ENCODE results near the gene B4GALT1.
"Not testable (repeated sequence)": the region's sequence is repeated elsewhere in the genome, so short reads cannot be mapped to it uniquely, and the experiment has no call there.

B4GALT1 gene

GRCh38 chr9:33101104-33101951 is 65.8 kb downstream of the B4GALT1 start:
- DNase-seq (ENCODE audit: low read depth), result no peak

GRCh38 chr9:33099754-33100153 is 67.4 kb downstream of the B4GALT1 start:
- DNase-seq (ENCODE audit: low read depth), result no peak

- no peak for DNase-seq (ENCODE audit: low read depth)
Measured at GRCh38 chr9:33097192-33097591, 69.9 kb downstream of the B4GALT1 start.

GRCh38 chr9:33092634-33093033 is 74.5 kb downstream of the B4GALT1 start:
- no peak for DNase-seq (ENCODE audit: low read depth)

GRCh38 chr9:33085672-33086071 is 81.5 kb downstream of the B4GALT1 start:
- DNase-seq (ENCODE audit: low read depth), result not testable (repeated sequence)

GRCh38 chr9:33082538-33083326 is 84.4 kb downstream of the B4GALT1 start:
- no peak for DNase-seq (ENCODE audit: low read depth)

GRCh38 chr9:33082128-33082527 is 85.0 kb downstream of the B4GALT1 start:
- no peak for DNase-seq (ENCODE audit: low read depth)

GRCh38 chr9:33081128-33081851 is 85.8 kb downstream of the B4GALT1 start:
- DNase-seq (ENCODE audit: low read depth), result peak; percentile 89

- no peak for DNase-seq (ENCODE audit: low read depth)
Measured at GRCh38 chr9:33080534-33080933, 86.6 kb downstream of the B4GALT1 start.

GRCh38 chr9:33076046-33077004 is 90.8 kb downstream of the B4GALT1 start, which contains the start of gene SMU1:
SMU1 (minus strand) TSS chr9:33076674; CDS start chr9:33076608, 66 bp downstream.
- peak; percentile 97 for DNase-seq (ENCODE audit: low read depth)

GRCh38 chr9:33068991-33069390 is 98.1 kb downstream of the B4GALT1 start:
- peak; percentile 60 for DNase-seq (ENCODE audit: low read depth)

- no peak for DNase-seq (ENCODE audit: low read depth)
Measured at GRCh38 chr9:33065157-33066076, 101.7 kb downstream of the B4GALT1 start.
